Head of caudate nucleus (tissue), 42 donors: ENCODE measurements around the gene IMMP2L.

Experiments used
- DNase-seq, 42 donors: peaks; one replicate each; pipeline versions ENCODE4 v3.0.0 to v3.0.0-alpha.2; 2020 to 2021; ENCODE audit warnings: mixed read lengths in 7 of 42
- intact Hi-C: fragments of 100-400 bp; cut with DNase I; formaldehyde crosslinking; loops from one replicate; pipeline ENCODE4 v1.15.0; 2022

IMMP2L gene

DNA sequence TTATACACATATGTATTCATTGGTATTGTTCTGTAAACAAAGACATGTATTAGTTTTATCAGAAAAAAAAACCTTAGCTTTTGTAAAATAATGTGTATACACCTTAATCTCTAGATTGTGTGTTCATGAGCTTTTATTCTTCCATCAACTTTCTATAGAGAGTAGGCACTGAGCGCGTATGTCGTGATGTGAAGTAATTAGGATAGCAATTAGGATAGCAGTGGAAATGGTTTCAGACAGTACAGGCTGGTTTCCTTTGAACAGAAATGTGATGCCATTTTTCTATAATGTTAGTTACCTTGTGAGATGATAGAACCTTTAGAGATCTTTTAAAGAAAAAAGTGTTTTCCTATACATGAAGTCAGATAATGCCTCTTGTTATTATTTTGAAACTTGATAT lies 709.0 kb downstream of the IMMP2L start:
- intact Hi-C loops: no loop called here
- no peak for DNase-seq

DNA sequence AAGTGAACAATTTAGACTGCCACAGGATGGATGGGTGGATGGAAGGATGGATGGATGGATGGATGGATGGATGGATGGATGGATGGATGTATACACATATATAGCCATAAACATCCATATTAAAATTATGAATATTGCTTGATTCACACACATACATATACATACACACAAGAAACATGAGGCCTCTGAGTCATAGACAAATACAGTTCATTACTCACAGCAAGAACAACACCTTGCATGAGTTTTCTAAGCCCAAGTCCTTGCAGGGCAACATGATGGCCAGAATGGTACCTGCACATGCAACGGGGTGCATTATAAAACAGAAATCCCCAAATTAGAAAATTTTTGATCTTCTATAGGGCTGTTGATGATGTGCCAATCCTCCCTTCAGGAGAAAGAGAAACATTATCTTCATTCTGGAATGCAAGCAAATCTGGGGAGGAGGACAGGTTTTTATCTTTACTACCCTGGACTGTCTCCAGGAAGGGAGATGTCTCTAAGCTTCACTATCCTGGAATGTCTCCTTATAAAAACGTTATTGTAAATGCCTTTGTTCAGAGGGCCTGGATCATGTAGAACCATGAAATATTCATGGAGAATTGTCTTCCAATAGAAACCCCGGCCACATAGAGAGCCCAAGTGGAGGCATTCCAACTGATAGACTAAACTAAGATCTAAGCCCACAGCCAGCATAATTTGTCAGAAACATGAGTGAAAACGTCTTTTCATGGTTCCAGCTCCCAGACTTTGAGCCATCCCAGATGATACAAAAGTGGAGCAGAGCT lies 709.9 kb downstream of the IMMP2L start:
- intact Hi-C loops: no loop called here
- DNase-seq: no peak

DNA sequence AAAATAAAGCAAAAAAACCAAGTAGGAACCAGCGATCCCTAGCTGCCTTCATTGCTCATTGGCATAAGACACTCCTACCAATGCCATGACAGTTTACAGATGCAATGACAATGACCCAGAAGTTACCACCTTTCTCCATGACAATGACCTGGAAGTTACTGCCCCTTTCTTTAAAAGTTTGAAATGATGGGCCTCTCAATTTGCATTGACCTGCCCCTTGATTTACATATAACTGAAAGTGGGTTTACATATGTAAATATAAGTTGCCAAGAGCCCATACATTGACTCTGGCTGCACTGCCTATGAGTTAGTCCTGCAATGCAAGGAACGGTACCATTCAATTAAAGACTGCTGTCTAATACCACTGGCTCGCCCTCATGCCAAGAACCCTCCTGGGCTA lies 712.1 kb downstream of the IMMP2L start:
- DNase-seq: no peak
- intact Hi-C loops: no loop called here

DNA sequence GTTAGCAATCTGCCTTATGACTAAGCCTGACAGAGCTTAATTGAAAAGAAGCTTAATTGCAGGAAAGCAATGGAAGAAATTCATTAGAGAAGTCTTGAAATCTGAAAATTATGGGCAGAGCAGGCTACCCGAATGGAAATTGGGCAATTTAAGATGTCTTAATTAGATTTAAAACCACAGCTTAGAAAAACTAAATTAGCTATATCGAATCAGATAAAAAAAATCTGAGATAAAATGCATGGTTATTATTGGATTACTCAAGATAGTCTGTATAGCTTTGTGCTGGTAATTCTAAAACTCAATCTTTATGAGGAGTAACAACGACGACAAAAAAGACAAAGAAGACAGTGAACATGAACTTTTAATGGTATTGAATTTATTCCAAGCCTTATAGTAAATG lies 719.5 kb downstream of the IMMP2L start:
- intact Hi-C loops: no loop called here
- DNase-seq: no peak

DNA sequence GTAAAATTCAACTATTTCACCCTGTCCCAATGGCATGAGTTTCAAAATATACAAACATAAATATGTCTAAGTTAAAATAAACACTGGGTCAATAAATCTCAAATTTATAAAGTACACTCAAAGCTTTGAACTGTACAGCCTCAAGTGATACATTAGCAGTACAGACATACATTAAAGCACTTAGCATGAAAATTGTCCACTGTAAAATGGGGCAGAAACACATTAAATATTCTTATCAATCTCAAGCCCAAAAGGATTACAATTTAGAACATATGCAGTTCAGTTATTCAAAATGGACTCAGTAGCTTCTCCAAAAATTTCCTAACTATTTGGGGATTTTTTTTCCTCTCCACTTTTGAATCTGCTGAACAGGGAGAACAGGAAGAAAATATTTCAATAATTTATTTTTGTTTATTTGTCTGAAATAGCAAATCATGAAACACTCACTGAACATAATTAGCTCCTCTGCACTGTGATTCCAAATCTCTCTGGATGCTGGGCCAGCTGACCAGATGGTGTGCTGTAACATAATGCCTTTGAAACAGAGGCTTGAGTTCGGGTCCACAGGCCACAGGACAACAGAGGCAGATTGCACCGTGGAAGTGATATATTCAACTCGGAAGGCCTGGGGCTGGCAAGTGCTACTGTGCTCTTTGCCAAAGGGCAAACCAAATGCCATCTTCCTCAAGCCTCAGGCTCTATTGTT lies 720.3 kb downstream of the IMMP2L start:
- DNase-seq: peak in 1 of 42 donors; percentile 4
- intact Hi-C loops: no loop called here

DNA sequence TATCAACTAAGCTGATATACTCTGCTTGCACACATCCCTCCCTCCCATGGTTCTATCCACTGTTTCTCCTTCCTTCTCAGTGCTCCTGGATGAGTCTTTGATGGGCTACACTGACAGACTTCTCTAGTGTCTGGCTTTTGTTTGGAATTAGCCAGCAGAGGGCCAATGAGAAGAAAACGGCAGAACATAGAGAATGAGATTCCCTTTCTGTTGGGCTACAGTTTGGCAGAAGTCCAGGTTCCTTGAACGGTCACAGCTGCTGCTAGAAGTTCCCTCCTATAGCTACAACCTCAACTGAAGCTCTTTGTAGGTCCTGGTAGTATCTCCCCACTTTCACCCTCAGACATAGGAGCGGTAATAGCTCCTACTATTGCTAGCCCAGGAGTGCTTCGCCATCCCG lies 722.4 kb downstream of the IMMP2L start:
- peak in 10 of 42 donors; percentile 10 to 48 (median 14) for DNase-seq
- intact Hi-C loops: no loop called here

DNA sequence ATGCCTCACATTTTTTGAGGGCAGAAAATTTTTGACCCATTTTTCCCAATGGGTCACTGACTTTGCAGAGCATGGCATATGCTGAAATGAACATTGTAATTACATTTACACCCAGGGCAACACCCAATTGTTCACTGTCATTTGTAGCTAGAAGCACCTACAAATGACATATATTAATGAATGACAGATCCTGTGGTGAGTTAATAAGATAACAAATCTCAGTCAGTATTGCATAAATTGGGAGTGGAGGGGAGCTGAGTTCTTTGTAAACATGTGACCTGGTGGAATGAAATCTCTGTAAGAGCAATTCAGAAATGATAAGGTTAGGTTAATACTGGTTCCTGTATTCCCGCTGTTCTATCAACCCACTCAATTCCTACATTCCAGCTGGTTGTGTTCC lies 726.4 kb downstream of the IMMP2L start:
- intact Hi-C loops: no loop called here
- DNase-seq: no peak

DNA sequence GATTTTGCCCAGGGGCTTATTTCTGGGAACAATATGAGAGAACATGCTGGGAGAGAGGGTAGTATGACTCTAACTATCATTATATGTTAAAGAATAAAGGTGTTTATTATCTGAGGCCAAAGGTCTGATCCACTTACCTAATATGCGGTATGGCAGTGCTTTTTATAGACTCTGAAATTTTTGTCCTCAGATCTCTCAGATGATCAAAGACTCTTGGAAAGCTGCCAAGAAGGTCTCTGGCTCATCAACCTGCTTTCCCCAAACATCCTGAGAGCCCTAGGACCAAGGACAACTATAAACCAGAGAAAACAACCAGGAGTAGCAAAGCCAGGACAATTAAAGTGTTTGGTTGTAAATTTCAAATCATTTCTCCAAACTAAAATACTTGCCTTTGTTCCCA lies 727.1 kb downstream of the IMMP2L start:
- DNase-seq: no peak
- intact Hi-C loops: no loop called here

DNA sequence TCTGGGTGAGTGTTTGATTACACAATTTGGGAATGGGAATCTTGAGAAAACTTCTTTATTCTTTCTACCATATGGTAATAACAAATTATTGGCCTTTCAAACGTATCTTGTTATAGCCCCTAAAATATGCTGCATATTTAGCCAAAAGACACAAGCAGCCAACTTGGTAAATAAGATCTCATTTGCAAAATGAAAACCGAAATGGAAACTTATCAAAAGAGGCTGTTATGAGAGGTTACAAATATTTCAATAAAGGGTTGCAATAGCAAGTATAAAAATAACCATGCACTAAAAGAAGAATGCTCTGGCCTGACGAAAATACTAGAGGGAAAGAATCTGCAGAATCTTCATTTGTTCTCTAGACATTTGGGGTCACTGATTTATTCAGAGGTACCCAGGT lies 730.9 kb downstream of the IMMP2L start:
- DNase-seq: no peak

DNA sequence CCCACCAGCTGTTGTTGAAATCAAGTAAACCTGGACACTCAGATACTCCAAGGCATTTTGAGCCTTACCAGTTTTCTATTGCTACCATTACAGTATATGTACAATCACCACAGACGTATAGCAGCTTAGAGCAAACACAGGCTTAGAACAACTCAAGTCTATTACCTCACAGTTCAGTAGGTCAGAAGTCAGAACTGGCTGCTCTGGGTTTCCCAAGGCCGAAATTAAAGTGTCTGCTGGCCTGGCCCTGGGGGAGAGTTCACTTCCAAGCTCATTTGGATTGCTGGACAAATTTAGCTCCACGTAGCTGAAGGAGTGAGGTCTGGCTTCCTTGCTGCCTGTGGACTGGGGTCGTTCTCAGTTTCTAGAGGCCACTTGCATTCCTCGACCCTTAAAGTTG lies 731.5 kb downstream of the IMMP2L start:
- DNase-seq: no peak
- intact Hi-C loops: no loop called here

More for the DNA sequence above, 730.9 kb downstream of the IMMP2L start:
- intact Hi-C loops: no loop called here

DNA sequence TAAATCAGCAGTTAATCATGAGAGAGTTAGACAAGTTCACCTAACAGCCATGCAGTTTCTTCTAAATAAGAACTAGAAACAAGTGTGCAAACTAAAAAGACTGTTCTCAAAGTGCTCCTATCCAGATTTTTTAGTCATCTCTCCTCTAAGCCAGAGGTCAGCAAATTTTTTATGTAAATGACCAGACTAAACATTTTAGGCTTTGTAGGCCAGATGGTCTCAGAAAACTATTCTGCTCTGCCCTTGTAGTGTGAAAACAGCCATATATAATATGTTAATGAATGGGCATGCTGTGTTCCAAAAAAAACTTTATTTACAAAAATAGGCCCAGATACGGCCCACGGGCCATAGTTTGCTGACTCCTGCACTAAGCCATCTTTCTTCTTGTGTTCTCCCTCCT lies 734.4 kb downstream of the IMMP2L start:
- no peak for DNase-seq
- intact Hi-C loops: no loop called here

DNA sequence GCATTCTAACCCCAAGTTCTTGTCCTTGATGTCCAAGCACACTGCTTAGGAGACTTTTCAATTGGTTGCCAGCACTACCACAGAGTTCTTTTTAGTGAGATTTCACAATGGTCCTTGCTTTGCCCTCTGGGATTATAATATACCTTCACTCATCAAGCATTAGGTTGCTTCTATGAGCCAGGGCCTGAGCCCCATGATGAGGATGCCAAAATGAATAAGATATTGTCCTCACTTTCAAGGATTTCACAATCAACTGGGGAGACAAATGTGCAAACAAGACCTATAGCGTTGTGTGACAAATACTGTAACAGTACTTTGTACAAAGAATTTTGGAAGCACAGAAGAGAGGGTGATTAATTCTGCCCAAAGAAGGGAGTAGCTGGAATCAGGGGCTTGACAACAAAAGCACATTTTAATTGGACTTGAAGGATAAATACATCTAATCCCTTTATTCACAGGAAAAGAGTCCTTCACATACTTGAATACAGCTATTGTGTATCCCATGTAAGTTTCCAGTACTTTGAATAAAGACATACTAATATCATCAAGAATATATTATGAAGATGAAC lies 734.9 kb downstream of the IMMP2L start:
- intact Hi-C loops: no loop called here
- no peak for DNase-seq

DNA sequence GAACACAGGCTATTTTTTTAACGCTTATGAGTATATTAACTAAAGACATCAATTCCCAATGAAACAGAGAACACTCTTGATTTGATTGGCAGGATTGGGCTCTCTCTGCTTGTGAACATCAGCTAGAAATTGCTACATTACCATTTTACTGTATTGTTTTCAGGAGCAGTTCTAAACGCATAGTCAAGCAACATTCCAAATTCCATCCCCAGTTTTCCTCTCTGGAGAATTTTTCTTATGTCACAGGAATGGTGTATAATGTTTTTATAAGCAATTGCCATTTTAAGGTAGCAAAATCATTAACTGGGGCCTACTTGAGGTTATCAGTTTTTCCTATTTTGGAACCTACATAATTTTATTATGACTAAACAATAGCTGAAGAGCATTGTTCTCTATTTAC lies 748.3 kb downstream of the IMMP2L start:
- DNase-seq: no peak
- intact Hi-C loops: no loop called here

DNA sequence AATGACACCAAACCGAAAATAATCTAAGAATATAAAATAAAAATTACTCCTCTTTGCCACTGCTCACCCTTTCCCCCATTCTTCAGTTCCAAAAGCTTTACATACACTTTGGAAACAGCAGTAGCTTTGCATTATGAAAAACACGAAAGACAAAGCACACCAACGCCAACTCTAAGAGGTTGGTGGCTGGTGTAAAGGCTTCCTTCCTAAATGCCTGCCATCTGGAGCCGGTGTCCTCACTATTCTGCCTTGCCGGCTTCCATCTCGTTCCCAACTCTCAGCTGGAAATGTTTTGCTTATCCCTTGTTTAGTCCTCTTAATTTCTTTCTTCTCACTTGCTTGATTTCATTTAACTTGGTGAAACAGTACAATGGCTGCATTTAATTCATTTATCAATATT lies 752.5 kb downstream of the IMMP2L start:
- no peak for DNase-seq
- intact Hi-C loops: no loop called here

DNA sequence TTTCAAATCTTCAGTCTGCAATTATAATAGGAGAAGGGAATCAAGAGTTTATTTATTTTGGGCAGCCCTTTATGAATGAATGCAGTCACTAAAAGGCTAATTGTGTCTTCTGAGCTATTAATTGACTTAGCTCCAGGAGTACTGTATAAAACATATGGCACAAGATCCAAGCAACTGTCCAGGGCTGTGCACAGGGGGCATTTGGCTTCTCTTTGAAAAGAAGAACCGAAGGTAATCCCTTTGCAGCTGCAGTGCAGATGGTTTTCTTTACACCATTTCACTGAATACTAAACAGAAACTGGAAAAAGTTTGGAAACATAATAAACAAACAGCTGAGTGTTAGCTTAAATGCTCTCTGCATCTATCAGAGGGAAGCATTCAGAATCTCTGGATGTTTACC lies 753.9 kb downstream of the IMMP2L start:
- DNase-seq: no peak
- intact Hi-C loops: no loop called here

DNA sequence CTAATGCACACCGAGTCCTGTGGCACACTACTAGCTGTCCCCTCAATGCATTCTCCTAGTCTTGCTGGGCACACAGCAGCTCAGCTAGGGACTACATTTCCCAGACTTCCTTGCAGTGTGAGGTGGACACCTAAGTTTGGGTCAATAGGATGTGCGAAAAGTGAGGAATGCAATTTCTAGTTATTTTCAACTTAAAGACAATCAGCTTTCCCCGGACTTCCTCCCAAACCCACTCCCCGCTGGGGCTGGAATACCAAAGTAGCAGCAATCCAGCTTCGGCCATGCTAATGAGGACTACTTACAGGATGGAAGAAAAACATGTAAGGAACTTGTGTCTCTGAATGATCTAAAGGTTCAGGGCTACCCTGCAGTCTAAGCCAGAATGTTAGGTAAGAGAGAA lies 757.8 kb downstream of the IMMP2L start:
- intact Hi-C loops: no loop called here
- no peak for DNase-seq

DNA sequence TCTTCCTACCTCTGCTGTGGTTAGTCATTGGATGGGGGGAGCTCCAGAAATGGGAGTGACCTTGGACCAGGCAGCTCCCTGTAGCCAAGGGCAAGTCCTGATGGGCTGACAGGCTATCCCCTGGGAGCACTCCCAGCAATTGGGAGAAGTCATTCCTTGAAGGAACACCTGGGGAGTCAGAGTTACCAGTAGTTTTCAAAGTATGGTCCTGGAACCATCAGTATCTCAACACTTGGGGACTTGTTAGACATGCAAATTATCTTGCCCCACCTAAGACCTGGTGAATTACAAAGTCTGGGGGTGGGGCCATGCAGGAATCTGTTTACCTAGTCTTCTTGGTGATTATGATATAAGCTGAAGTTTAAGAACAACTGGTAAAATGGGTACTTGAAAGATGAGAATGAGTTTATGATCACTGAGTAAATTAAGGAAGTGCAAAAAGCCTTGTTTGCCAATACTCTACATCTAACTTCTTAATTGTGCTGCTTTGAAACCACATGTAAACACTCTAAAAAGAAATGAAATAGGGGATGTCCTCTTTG lies 758.6 kb downstream of the IMMP2L start:
- intact Hi-C loops: no loop called here
- no peak for DNase-seq

DNA sequence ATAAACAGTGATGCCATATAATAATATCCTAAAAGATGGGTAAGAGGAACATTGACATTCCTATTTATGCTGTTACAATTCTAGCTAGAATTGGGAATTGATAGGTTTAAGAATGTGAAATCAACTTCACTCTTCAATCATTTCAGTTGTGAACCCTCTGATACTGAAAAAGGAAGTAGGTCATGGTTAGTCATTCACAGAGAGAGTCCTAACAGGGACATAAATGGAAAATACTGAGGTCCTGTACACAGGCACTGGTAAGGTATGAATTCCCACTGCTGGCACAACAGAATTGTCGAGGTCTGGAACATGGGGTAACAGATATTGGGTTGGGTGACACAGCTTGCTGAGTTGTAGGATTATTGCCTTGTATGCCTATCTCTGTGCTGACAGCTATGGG lies 760.8 kb downstream of the IMMP2L start:
- intact Hi-C loops: no loop called here

DNA sequence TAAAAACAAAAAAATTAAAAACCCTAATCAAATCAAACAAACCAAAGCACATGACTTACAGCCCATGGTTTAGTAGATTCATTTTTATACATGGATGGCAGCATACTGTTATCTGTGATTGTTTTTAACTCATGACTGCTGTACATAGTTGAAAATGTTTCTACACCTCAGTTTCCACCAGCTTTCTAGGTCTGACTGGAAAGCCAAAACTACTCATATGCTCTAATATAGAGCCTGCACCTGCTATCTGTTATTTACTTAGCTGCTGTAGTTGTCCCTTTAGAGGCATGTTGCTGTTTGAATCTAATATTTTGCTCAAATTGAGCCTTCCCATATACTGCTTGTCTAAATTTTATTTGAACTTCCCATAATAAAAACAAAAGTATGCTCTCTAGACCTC lies 761.3 kb downstream of the IMMP2L start:
- intact Hi-C loops: no loop called here
- no peak for DNase-seq

More for the DNA sequence above, 760.8 kb downstream of the IMMP2L start:
- DNase-seq: no peak

DNA sequence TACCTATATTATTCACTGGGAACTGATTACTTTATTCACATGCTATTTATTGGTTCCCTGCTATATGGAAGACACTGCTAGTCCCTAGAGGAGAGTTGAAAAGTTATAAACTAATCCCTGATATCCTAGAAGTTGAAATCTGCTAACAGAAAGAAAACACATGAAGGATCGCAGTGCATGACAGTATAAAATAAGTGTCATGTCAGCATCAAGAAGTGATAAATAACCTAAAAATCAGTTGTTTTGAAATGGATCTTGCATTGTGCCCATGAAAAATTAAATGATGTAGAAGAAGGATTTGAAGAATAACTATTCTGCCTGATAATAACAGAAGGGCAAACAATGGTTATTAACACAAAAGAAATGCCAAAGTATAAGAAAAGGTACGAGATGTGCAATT lies 764.6 kb downstream of the IMMP2L start:
- no peak for DNase-seq
- intact Hi-C loops: no loop called here
